Aorta (tissue), 5 donors: Measurements from ENCODE around the gene NEUROD1. TPM values are rescaled to one million over a fixed set of nuclear protein-coding genes. Genes with fewer than 3 reads are reported as not detected.
A peak's percentile ranks its signal among the peaks of the same experiment; 100 is the strongest.
"Not testable (repeated sequence)": the region's sequence is repeated elsewhere in the genome, so short reads cannot be mapped to it uniquely, and the experiment has no call there.

Experiments
- ATAC-seq: fragments of 200-7000 bp; cut with Tn5 transposase; one replicate; pipeline ENCODE4 v1.9.1; 2022; ENCODE audit warnings: moderate library complexity; ENCODE audit not compliant: low FRiP score
- DNase-seq, 2 donors: peaks; one replicate each; pipeline ENCODE4 v3.0.0-alpha.2; 2020
- H3K27ac ChIP-seq, 2 donors: one replicate each; pipeline ENCODE4 v1.5.1; 2013; ENCODE audit warnings: low read length in 2 of 2, mild to moderate bottlenecking in 2 of 2, moderate library complexity in 2 of 2, control low read depth in 1 of 2, inconsistent platforms in 1 of 2, low read depth in 1 of 2
- H3K27me3 ChIP-seq, 2 donors: one replicate each; pipeline ENCODE4 v1.6.1; 2013; ENCODE audit warnings: control low read depth in 1 of 2, low read length in 1 of 2, mild to moderate bottlenecking in 1 of 2, moderate library complexity in 1 of 2; ENCODE audit not compliant: insufficient read depth in 2 of 2, control insufficient read depth in 1 of 2
- H3K36me3 ChIP-seq, 2 donors: one replicate each; pipeline ENCODE4 v1.6.1; 2013; ENCODE audit warnings: control low read depth in 1 of 2, low read length in 1 of 2, mild to moderate bottlenecking in 1 of 2; ENCODE audit not compliant: insufficient read depth in 2 of 2, control insufficient read depth in 1 of 2
- H3K4me1 ChIP-seq, 2 donors: one replicate each; pipeline ENCODE4 v1.6.1; 2013; ENCODE audit warnings: low read length in 2 of 2, control low read depth in 1 of 2, mild to moderate bottlenecking in 1 of 2, moderate library complexity in 1 of 2; ENCODE audit not compliant: insufficient read depth in 2 of 2, control insufficient read depth in 1 of 2
- H3K4me3 ChIP-seq, 2 donors: one replicate each; pipeline ENCODE4 v1.5.1; 2013; ENCODE audit warnings: low read length in 2 of 2, control low read depth in 1 of 2, mild to moderate bottlenecking in 1 of 2
- H3K9me3 ChIP-seq: one replicate; pipeline ENCODE4 v1.6.1; 2013; ENCODE audit warnings: mild to moderate bottlenecking, low read length; ENCODE audit not compliant: control insufficient read depth
- WGBS, 2 donors: extraction: QIAGEN DNeasy Blood & Tissue Kit; methylation state at CpG; one replicate each; pipeline ENCODE4 v1.1.7; 2013; 5-methylcytosine and 5-hydroxymethylcytosine counted together
- intact Hi-C, 2 donors: fragments of 100-400 bp; cut with DNase I; formaldehyde crosslinking; loops; one replicate each; pipeline versions ENCODE4 v1.14.2 to v1.15.0; 2022
- long read RNA-seq, 2 donors: library from polyadenylated mRNA; unstranded; transcript quantifications; one replicate each; pipeline ENCODE4 v2.0.0, GENCODE V29; 2020 to 2021
- polyA plus RNA-seq, 2 donors: library from polyadenylated mRNA; stranded (reverse); fragments of 200-250 nt; gene quantifications; one replicate each; pipeline ENCODE4 v1.2.3, GENCODE V29; 2013
- total RNA-seq, 2 donors: library from RNA; stranded (reverse); fragmentation: NEBNext Ultra II Directional; extraction: Animal tissue kit (Norgen Biotek cat#: 25700); gene quantifications; one replicate each; pipeline ENCODE4 v1.2.1, GENCODE V29; 2021
- donor health status: healthy with polysubstance abuse.
- donor health status: Bipolar disorder and iron deficiency.
- donor health status: DM: no; HTN: no; CAD: no.
- donor health status: DM: no; HTN: no; CAD: no.
- donor health status: DM: yes; HTN: yes; CAD: no.

NEUROD1 gene
- total RNA-seq = not detected
- 1 to 10 TPM in 1 of 2 donors, not detected in 1; 1.5 TPM for polyA plus RNA-seq
- long read RNA-seq, donor 1 = 0 reads
- long read RNA-seq, donor 2 = 0 reads

- H3K9me3 ChIP-seq = peaks cover 3% of the 10 kb centered on the region
- DNase-seq (no peak), ATAC-seq (no peak)
- no peaks in the 10 kb centered on the region for H3K4me1 ChIP-seq
- H3K4me3 ChIP-seq = no peak within 1 kb of the TSS
- peaks cover 0 to 5% of the 10 kb centered on the region in 2 donors for H3K27me3 ChIP-seq
- H3K36me3 ChIP-seq = no peaks in the 10 kb centered on the region
- intact Hi-C loops = no loop called here
- no peak within 1 kb of the TSS for H3K27ac ChIP-seq
- 2% methylated on average over 45 of the region's 45 CpGs for WGBS, 2 donors
Observed at GRCh38 chr2:181680055-181680936, at the start of gene NEUROD1. Gene NEUROD1 (minus strand): TSS chr2:181680517. CDS start chr2:181678860, 1,657 bp downstream.

GRCh38 chr2:181725476-181725875, 45.2 kb upstream of the NEUROD1 start:
- Histone ChIP-seq H3K27ac (no peak overlapping the region), H3K9me3 (peaks cover 4% of the 10 kb centered on the region), H3K4me1 (no peaks in the 10 kb centered on the region), H3K27me3 (no peaks in the 10 kb centered on the region), H3K36me3 (no peaks in the 10 kb centered on the region), H3K4me3 (no peak overlapping the region)
- ATAC-seq = no peak
- no peak for DNase-seq
- 71 to 84% methylated on average over 1 of the region's 1 CpG for WGBS, 2 donors
- intact Hi-C loops = no loop called here

GRCh38 chr2:181724662-181725061, 44.3 kb upstream of the NEUROD1 start:
- no peaks in the 10 kb centered on the region for H3K27me3 ChIP-seq
- peaks cover 4% of the 10 kb centered on the region for H3K9me3 ChIP-seq
- no peak overlapping the region for H3K4me3 ChIP-seq
- no peaks in the 10 kb centered on the region for H3K4me1 ChIP-seq
- DNase-seq = no peak
- no peak for ATAC-seq
- no peaks in the 10 kb centered on the region for H3K36me3 ChIP-seq
- H3K27ac ChIP-seq = no peak overlapping the region
- intact Hi-C loops = no loop called here

DNA sequence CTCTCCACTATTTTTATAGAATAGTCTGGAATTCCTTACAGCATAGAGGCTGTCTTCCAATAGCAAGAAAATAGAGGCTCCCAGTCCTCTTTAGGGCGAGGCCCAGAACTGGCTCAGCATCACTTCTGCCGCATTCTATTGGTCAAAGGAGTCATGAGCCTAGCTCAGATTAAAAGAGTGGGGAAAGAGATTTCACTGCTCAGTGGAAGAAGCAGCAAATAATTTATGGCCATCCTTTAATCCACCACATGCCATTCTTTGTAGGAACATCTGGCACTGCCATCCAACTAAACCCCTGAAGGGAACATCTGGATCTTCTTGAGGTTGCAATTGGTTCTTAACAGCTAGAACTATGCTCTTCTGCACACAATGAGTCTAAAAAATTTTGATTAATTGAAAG, 43.4 kb upstream of the NEUROD1 start:
- ATAC-seq (no peak), DNase-seq (no peak)
- 46 to 49% methylated on average over 2 of the region's 2 CpGs for WGBS, 2 donors
- Histone ChIP-seq H3K27ac (no peak overlapping the region), H3K4me1 (no peaks in the 10 kb centered on the region), H3K9me3 (peaks cover 3% of the 10 kb centered on the region), H3K36me3 (no peaks in the 10 kb centered on the region), H3K27me3 (no peaks in the 10 kb centered on the region), H3K4me3 (no peak overlapping the region)
- intact Hi-C loops = no loop called here

DNA sequence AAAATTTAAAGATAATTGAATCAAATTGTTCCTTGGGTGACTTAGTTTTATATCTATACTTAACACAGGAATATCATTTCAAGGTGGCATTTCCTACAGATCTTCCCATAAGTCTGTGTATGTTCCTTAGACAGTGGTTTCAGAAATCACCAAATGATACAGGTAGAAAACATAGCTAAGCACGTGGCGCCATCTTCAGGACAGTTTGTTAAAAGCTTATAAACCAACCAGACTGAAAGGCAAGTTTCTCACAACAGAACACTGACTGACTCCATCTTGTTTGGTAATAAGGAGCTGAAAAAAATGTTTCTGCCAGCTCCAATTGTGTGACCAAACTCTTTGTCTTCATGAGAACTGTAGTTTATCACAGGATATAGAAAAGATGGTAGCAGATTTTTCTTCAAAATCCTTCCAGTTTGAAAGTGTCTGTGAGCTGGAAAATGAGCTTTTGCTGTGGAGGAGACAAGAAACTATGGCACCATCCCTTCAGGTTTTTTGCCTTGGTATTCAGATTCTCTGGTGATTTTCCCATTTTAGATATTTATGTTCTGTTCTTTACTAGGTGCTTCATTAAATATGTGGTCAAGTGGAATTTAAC, 34.8 kb upstream of the NEUROD1 start:
- Histone ChIP-seq H3K4me1 (no peaks in the 10 kb centered on the region), H3K27ac (no peak overlapping the region), H3K36me3 (no peaks in the 10 kb centered on the region), H3K27me3 (no peaks in the 10 kb centered on the region), H3K9me3 (no peaks in the 10 kb centered on the region), H3K4me3 (no peak overlapping the region)
- ATAC-seq (peak; percentile 65), DNase-seq (peak in 1 of 2 donors; percentile 54)
- intact Hi-C loops = loop anchor here (5.0 to 10.0 kb wide), 3 partner anchors 140 to 1588 kb away; no protein-coding TSS in a partner anchor
- 0 to 1% methylated on average over 2 of the region's 2 CpGs for WGBS, 2 donors

- not testable (repeated sequence) for H3K9me3 ChIP-seq, H3K36me3 ChIP-seq, DNase-seq, H3K27me3 ChIP-seq, H3K4me1 ChIP-seq, H3K27ac ChIP-seq, ATAC-seq, H3K4me3 ChIP-seq
- intact Hi-C loops = loop anchor here in 1 of 2 donors (10.0 kb wide), 2 partner anchors 136 to 636 kb away; no protein-coding TSS in a partner anchor
Observed at GRCh38 chr2:181711051-181711450, 30.7 kb upstream of the NEUROD1 start.

- intact Hi-C loops, DNase-seq, H3K4me1 ChIP-seq, H3K36me3 ChIP-seq, H3K27me3 ChIP-seq, H3K27ac ChIP-seq, ATAC-seq, H3K4me3 ChIP-seq, H3K9me3 ChIP-seq: not testable (repeated sequence)
- 85 to 93% methylated on average over 3 of the region's 3 CpGs for WGBS, 2 donors
Observed at GRCh38 chr2:181702519-181702918, 22.2 kb upstream of the NEUROD1 start.

DNA sequence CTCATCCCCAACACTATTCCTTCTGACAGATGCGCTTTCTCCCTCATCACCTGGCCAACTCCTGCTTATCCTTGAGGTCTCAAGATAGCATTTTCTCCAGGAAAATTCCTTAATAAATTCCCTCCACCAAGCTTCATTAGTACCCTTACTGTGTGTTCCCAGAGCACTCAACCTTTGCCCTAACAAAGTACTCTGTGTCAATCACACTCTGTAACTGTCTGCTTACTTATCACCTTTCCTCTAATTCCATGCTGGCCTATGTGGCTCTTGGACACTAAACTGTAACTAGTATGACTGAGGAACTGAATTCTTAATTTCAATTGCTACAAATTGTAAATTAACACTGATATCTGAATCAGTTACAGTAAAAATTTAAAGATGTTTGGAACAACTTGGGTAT, 17.9 kb upstream of the NEUROD1 start:
- Histone ChIP-seq H3K27ac (no peak overlapping the region), H3K4me1 (no peaks in the 10 kb centered on the region), H3K27me3 (no peaks in the 10 kb centered on the region), H3K9me3 (no peaks in the 10 kb centered on the region), H3K4me3 (no peak overlapping the region), H3K36me3 (no peaks in the 10 kb centered on the region)
- DNase-seq = no peak
- ATAC-seq = no peak
- WGBS, 2 donors = 92 to 93% methylated on average over 1 of the region's 1 CpG
- intact Hi-C loops = no loop called here

GRCh38 chr2:181697571-181697970, 17.3 kb upstream of the NEUROD1 start:
- Histone ChIP-seq H3K4me1 (no peaks in the 10 kb centered on the region), H3K27ac (no peak overlapping the region), H3K36me3 (no peaks in the 10 kb centered on the region), H3K9me3 (no peaks in the 10 kb centered on the region), H3K4me3 (no peak overlapping the region), H3K27me3 (no peaks in the 10 kb centered on the region)
- ATAC-seq (no peak), DNase-seq (no peak)
- intact Hi-C loops = no loop called here
- WGBS, 2 donors = 60 to 76% methylated on average over 1 of the region's 1 CpG
